DMS53 treated with DMSO at 0.1 percent for 48 hours (cell line): ENCODE measurements around the gene PGAP2.
"Not testable (repeated sequence)": the region's sequence is repeated elsewhere in the genome, so short reads cannot be mapped to it uniquely, and the experiment has no call there.

Experiments used
- DNase-seq: peaks from one replicate; lab custom pipeline; 2025; ENCODE audit not compliant: unreplicated experiment; lab: John Stamatoyannopoulos, UW

Gene PGAP2

DNA sequence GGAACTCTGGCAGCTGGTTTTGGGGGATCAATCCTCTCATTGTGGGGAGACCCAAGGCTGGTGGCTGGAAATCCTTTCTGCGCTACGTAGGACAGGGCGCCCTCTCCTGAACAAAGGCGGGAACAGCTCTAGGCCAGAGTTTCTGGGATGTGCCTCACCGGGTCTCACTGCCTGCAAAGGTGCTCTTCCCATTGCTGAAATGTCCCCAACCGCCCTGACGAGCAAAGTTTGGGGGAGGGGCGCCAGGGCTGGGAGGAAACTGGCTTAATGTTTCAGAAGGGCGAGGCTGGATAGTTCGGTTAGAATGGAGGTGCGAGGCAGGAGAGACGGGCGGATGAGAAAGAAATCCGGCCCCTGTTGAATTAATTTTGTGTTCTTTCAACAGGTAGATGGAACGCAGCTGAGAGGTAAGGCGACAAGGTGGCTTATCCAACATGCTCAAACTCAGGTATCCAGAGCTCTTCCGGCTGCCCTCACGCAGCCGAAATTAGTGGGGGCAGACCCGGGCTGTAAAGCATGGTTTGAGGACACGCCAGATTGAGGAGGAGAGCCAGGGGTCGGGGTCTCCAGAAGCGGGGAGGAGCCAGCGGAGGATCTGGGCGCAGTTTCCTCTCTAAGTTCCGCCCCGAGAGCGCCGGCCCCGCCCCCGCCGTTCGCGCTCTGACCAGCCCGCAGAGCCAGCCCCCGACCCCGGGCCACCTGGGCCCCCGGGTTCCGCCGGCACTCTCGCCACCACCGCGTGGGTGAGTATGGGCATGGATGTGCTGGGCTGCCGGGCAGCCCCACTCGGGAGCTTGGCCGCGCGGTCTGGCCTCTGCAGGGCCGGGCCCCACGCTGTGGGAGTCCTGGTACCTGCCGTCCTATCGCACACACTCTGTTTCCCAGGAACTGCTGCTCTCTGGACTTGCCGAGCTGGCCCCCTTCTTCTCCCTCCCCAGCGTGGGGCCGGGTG lies at the start of gene PGAP2:
TSS of gene PGAP2 (plus strand) at position 652 of the 952 bp plus-strand sequence. CDS start 2,700 bp downstream, outside the sequence.
- peak; percentile 80 for DNase-seq

GRCh38 chr11:3764266-3764665 lies 44.1 kb upstream of the PGAP2 start:
- no peak for DNase-seq

DNA sequence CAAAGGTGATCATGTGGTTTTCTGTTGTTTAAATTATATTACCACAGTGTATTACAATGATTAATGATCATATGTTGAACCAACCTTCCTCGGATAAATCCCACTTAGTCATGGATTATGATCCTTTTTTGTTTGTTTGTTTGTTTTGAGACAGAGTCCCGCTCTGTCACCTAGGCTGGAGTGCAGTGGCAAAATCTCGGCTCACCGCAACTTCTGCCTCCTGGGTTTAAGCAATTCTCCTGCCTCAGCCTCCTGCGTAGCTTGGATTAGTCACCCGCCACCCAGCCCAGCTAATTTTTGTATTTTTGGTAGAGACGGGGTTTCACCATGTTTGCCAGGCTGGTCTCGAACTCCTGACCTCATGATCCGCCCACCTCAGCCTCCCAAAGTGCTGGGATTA lies 41.5 kb upstream of the PGAP2 start:
- DNase-seq, result not testable (repeated sequence)

- no peak for DNase-seq
Observed at GRCh38 chr11:3767536-3767935, 40.8 kb upstream of the PGAP2 start.

- no peak for DNase-seq
Observed at GRCh38 chr11:3773180-3773579, 35.2 kb upstream of the PGAP2 start.

GRCh38 chr11:3775736-3776406 lies 32.5 kb upstream of the PGAP2 start:
- no peak for DNase-seq

GRCh38 chr11:3781423-3781822 lies 26.9 kb upstream of the PGAP2 start:
- DNase-seq, result no peak

GRCh38 chr11:3782963-3783362 lies 25.4 kb upstream of the PGAP2 start:
- DNase-seq, result no peak

DNA sequence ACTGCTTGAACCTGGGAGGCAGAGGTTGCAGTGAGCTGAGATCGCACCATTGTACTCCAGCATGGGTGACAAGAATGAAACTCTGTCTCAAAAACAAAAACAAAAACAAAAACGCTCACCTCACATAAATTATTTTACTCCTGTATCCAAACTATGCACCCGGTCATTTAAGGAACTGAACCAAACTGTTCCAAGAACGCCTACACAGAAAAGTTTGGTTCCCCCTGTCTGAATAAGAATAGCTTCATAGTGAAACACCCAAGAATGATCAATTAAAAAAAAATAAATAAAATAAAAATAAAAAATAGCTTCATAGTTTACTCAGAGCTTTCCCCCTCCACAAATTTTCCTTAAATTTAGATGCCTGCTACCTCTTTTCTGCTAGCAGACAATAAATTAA lies 24.7 kb upstream of the PGAP2 start:
- no peak for DNase-seq

DNA sequence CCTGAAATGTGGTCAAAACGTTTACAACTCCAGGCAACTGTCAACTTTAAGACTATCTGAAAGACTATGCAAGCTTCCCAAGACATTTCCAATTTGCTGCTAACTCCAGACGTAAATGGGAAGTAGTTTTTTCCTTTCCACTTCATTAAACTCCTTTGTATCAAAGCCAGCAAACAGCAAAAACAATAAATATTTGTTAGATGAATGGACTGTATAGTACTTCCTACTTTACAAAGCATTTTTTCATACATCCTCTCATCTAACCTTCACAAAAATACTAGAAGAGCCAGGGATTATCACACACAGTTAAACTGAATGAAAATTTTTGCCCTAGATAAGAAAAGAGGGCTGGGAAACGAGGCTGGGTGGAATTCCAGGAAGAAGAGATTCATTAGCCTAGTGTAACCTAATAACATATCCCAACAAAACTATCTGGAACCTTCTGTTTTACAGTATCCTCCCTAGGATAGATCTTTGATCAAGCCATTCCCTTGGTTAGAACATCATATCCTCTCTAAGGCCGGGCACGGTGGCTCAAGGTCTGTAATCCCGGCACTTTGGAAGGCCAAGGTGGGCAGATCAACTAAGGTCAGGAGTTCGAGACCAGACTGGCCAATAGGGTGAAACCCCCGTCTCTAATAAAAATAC lies 21.5 kb upstream of the PGAP2 start:
- DNase-seq, result no peak

DNA sequence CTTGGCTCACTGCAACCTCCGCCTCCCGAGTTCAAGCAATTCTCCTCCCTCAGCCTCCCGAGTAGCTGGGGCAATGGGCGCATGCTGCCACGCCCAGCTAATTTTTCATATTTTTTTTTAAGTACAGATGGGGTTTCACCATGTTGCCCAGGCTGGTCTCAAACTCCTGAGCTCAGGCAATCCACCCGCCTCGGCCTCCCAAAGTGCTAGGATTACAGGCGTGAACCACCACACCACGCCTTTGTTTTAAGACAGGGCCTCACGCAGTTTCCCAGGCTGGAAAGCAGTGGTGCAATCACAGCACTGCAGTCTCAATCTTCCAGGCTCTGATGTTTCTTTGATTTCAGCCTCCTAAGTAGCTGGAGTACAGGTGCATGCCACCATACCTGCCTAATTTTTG lies 14.0 kb upstream of the PGAP2 start:
- DNase-seq, result not testable (repeated sequence)

GRCh38 chr11:3795131-3796001 lies 13.0 kb upstream of the PGAP2 start:
- no peak for DNase-seq

- DNase-seq, result no peak
Observed at GRCh38 chr11:3796002-3796311, 12.4 kb upstream of the PGAP2 start.

GRCh38 chr11:3796346-3796745 lies 12.0 kb upstream of the PGAP2 start:
- DNase-seq, result no peak

- no peak for DNase-seq
Observed at GRCh38 chr11:3796801-3797328, 11.5 kb upstream of the PGAP2 start.

GRCh38 chr11:3797329-3798090 lies 10.8 kb upstream of the PGAP2 start, which contains the start of gene NUP98:
Gene NUP98 (minus strand): TSS chr11:3797554. CDS start chr11:3782117, 15,437 bp downstream.
- DNase-seq, result peak; percentile 99

DNA sequence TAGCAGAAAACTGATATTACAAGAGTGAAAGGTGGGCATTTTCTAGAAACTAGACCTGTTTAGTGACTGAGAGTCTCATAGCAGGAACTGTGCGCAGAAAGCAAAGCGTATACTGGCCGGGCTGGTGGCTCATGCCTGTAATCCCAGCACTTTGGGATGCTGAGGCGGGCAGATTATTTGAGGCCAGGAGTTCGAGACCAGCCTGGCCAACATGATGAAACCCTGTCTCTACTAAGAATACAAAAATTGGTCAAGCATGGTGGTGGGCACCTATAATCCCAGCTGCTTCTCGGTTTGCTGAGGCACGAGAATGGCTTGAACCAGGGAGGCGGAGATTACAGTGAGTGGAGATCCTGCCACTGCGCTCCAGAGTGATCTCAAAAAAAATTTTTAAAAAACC lies 9.2 kb upstream of the PGAP2 start:
- DNase-seq, result no peak

GRCh38 chr11:3799873-3800272 lies 8.5 kb upstream of the PGAP2 start:
- DNase-seq, result no peak

- DNase-seq, result no peak
Observed at GRCh38 chr11:3802011-3802790, 6.2 kb upstream of the PGAP2 start.
